HepG2 (cell line): ENCODE measurements around the gene CAPG. TPM values are rescaled to one million over a fixed set of nuclear protein-coding genes. Genes with fewer than 3 reads are reported as not detected.

ENCODE experiments used
- BCLAF1 ChIP-seq: fragments of 450-650 bp; IDR thresholded peaks from 2 replicates; pipeline ENCODE4 v1.6.1; 2017; ENCODE audit warnings: mild to moderate bottlenecking
- FOXK2 ChIP-seq: fragments of 450-650 bp; IDR thresholded peaks from 2 replicates; pipeline ENCODE4 v1.6.1; 2016
- GTF3A ChIP-seq: sonication (generic); formaldehyde crosslinking; conservative IDR thresholded peaks from 2 replicates; pipeline ENCODE4 v1.4.0; 2020; ENCODE audit warnings: mild to moderate bottlenecking, missing genetic modification reagents
- HMGA1 ChIP-seq: sonication (generic); formaldehyde crosslinking; conservative IDR thresholded peaks from 2 replicates; pipeline ENCODE4 v1.4.0; 2020; ENCODE audit warnings: missing genetic modification reagents
- KAT2B ChIP-seq: fragments of 150-350 bp; IDR thresholded peaks from 2 replicates; pipeline ENCODE4 v1.6.1; 2014; ENCODE audit warnings: low read depth, low read length, borderline replicate concordance
- MAFK ChIP-seq, 2 experiments: IDR thresholded peaks in 1 of 2; conservative IDR thresholded peaks in 1 of 2; 2 replicates each; pipeline ENCODE4 v1.6.1; 2011; ENCODE audit warnings: improper control_type of control experiment in 2 of 2, low read length in 2 of 2
- NAIF1 ChIP-seq: sonication (generic); formaldehyde crosslinking; IDR thresholded peaks from 2 replicates; pipeline ENCODE4 v1.5.0; 2020; ENCODE audit warnings: mild to moderate bottlenecking, missing genetic modification reagents, borderline replicate concordance
- ONECUT2 ChIP-seq: sonication (generic); formaldehyde crosslinking; IDR thresholded peaks from 2 replicates; pipeline ENCODE4 v1.4.0; 2020; ENCODE audit warnings: missing genetic modification reagents
- RBFOX2 ChIP-seq: fragments of 200-400 bp; formaldehyde crosslinking; IDR thresholded peaks from 2 replicates; pipeline ENCODE4 v1.6.1; 2017; ENCODE audit warnings: low read depth, mild to moderate bottlenecking, low read length
- RORA ChIP-seq: sonication (generic); formaldehyde crosslinking; IDR thresholded peaks from 2 replicates; pipeline ENCODE4 v1.5.0; 2020; ENCODE audit warnings: mild to moderate bottlenecking, missing genetic modification reagents, moderate library complexity
- TCF7 ChIP-seq: sonication (generic); IDR thresholded peaks from 2 replicates; pipeline ENCODE4 v1.6.1; 2016; ENCODE audit warnings: antibody characterized with exemption, low read depth
- ZBTB1 ChIP-seq: sonication (generic); formaldehyde crosslinking; IDR thresholded peaks from 2 replicates; pipeline ENCODE4 v1.4.0; 2020; ENCODE audit warnings: missing genetic modification reagents, borderline replicate concordance
- ZNF318 ChIP-seq: sonication (generic); formaldehyde crosslinking; IDR thresholded peaks from 2 replicates; pipeline ENCODE4 v1.4.0; 2020; ENCODE audit warnings: mild to moderate bottlenecking, missing genetic modification reagents
- ZNF383 ChIP-seq: sonication (generic); formaldehyde crosslinking; IDR thresholded peaks from 2 replicates; pipeline ENCODE4 v1.4.0; 2020; ENCODE audit warnings: missing genetic modification reagents, mild to moderate bottlenecking, borderline replicate concordance
- ZNF441 ChIP-seq: sonication (generic); formaldehyde crosslinking; IDR thresholded peaks from 2 replicates; pipeline ENCODE4 v1.7.0; 2021; ENCODE audit warnings: missing genetic modification reagents, borderline replicate concordance
- ZNF766 ChIP-seq: sonication (generic); formaldehyde crosslinking; IDR thresholded peaks from 2 replicates; pipeline ENCODE4 v1.5.0; 2020; ENCODE audit warnings: missing genetic modification reagents, borderline replicate concordance
- ZNF839 ChIP-seq: sonication (generic); formaldehyde crosslinking; IDR thresholded peaks from 2 replicates; pipeline ENCODE4 v1.4.0; 2020; ENCODE audit warnings: missing genetic modification reagents, mild to moderate bottlenecking, borderline replicate concordance
- ZSCAN21 ChIP-seq: sonication (generic); formaldehyde crosslinking; IDR thresholded peaks from 2 replicates; pipeline ENCODE4 v1.8.0; 2022; ENCODE audit warnings: mild to moderate bottlenecking, missing genetic modification reagents, moderate library complexity, borderline replicate concordance
- polyA plus RNA-seq, 8 experiments: library from polyadenylated mRNA; depleted of rRNA in 3 of 8; stranded (reverse) in 7 of 8; unstranded in 1 of 8; fragments of >200 nt; fragmentation: Illumina TruSeq in 4 of 8; extraction: Trizol in 4 of 8; gene quantifications; 2 replicates each; pipeline versions ENCODE4 v1.2.1 to v1.2.3, GENCODE V29; 2011 to 2016; ENCODE audit warnings: low read depth in 4 of 8, missing spikeins in 1 of 8, mixed read lengths in 1 of 8; ENCODE audit not compliant: insufficient read depth in 1 of 8
- total RNA-seq, 5 experiments: library from RNA; depleted of rRNA; stranded (reverse); fragments of >200 nt; fragmentation: Illumina TruSeq; extraction: Trizol; gene quantifications; 2 replicates each; pipeline ENCODE4 v1.2.3, GENCODE V29; 2016; ENCODE audit warnings: low read depth in 1 of 5

CAPG gene
- total and polyA plus RNA-seq, 2 of the 13 experiments (the other 11 are each of a cell fraction or from before 2014, with no cell fraction given) = 12.7 to 18.2 TPM

GRCh38 chr2:85418132-85419008, 8.2 kb upstream of the CAPG start, which contains the start of gene SH2D6 (continued):
- TF ChIP-seq ZSCAN21 (peak; percentile 87), GTF3A (CRISPR knock-in tag) (no peak; the same call in 1 of the 2 replicates), ZNF318 (no peak; the same call in 1 of the 2 replicates), MAFK (conservative IDR thresholded peaks at IDR 0.05 in 1 of 2, IDR thresholded peaks at IDR 0.05 in 1 of 2; ENCODE audit: low read length in 2 of 2) (no peak), ZNF441 (CRISPR knock-in tag) (peak; percentile 70; the same call in 1 of the 2 replicates), FOXK2 (no peak), ONECUT2 (peak; percentile 49; the same call in 1 of the 2 replicates), ZNF839 (CRISPR knock-in tag) (no peak; the same call in 1 of the 2 replicates), HMGA1 (no peak), NAIF1 (no peak; the same call in none of the 2 replicates), ZNF383 (CRISPR knock-in tag) (no peak), TCF7 (peak; percentile 15), RORA (CRISPR knock-in tag) (no peak), ZBTB1 (CRISPR knock-in tag) (peak; percentile 76; the same call in 1 of the 2 replicates), KAT2B (no peak; the same call in 1 of the 2 replicates), RBFOX2 (peak; percentile 95), ZNF766 (CRISPR knock-in tag) (peak; percentile 62; the same call in 1 of the 2 replicates), BCLAF1 (no peak)
